ENCODE measurements around the gene ZNHIT6. TPM values are rescaled to one million over a fixed set of nuclear protein-coding genes. Genes with fewer than 3 reads are reported as not detected.

The ZNHIT6 gene
- total and polyA plus RNA-seq, 10 of the 15 experiments (the other 5 are each of a cell fraction or from before 2014, with no cell fraction given): 12.8 to 32.0 (median 18.8) TPM

GRCh38 chr1:85746777-85747176, 38.5 kb upstream of the ZNHIT6 start:
- FAIRE-seq (no peak), ATAC-seq (no peak), DNase-seq (ENCODE audit: low read depth, low spot score) (no peak)
- no peak overlapping the region for H3K27ac ChIP-seq (ENCODE audit: control insufficient read depth, insufficient read depth)
- H3K4me3 ChIP-seq: no peak overlapping the region
- SMC1A ChIA-PET (ENCODE audit: uncharacterized antibody, unreplicated experiment): no interaction called here
- TF ChIP-seq ZBTB4 (CRISPR knock-in tag; IDR thresholded peaks at IDR 0.05) (no peak), EGR1 (IDR thresholded peaks at IDR 0.05; ENCODE audit: borderline replicate concordance in 1 of 2, low read depth in 2 of 2, low read length in 2 of 2) (no peak), SPI1 (IDR thresholded peaks at IDR 0.05; ENCODE audit: borderline replicate concordance, insufficient read depth, low read depth, low read length) (no peak)
- TF ChIP-seq, protein P1, sequence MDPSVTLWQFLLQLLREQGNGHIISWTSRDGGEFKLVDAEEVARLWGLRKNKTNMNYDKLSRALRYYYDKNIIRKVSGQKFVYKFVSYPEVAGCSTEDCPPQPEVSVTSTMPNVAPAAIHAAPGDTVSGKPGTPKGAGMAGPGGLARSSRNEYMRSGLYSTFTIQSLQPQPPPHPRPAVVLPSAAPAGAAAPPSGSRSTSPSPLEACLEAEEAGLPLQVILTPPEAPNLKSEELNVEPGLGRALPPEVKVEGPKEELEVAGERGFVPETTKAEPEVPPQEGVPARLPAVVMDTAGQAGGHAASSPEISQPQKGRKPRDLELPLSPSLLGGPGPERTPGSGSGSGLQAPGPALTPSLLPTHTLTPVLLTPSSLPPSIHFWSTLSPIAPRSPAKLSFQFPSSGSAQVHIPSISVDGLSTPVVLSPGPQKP (IDR thresholded peaks at IDR 0.05; ENCODE audit: low read depth, low read length): no peak
- no peaks in the 10 kb centered on the region for H3K9me3 ChIP-seq (replicated peaks; ENCODE audit: control insufficient read depth, insufficient read depth, low read length)
- no peak overlapping the region for H2AFZ ChIP-seq (ENCODE audit: control insufficient read depth, low read depth, low read length)
- in situ Hi-C loops (cut with MboI) (no loop called here), intact Hi-C loops (cut with micrococcal nuclease; ENCODE audit: unreplicated experiment) (no loop called here)
- no peaks in the 10 kb centered on the region for H4K20me1 ChIP-seq (ENCODE audit: control insufficient read depth, insufficient read depth)
- WGBS (ENCODE audit: insufficient coverage, insufficient replicate concordance, low lambda C conversion rate, missing lambda C conversion rate): 86% methylated on average over 2 of the region's 3 CpGs
- H3K4me2 ChIP-seq (ENCODE audit: control insufficient read depth, insufficient read depth): no peak overlapping the region
- BruUV-seq (replicated peaks): no TSS peak
- CTCF ChIA-PET: no interaction called here
- RAD21 ChIA-PET (ENCODE audit: unreplicated experiment): no interaction called here
- no peak overlapping the region for H3K9ac ChIP-seq (ENCODE audit: control insufficient read depth, insufficient read depth, low read length)
- no peaks in the 10 kb centered on the region for H3K27me3 ChIP-seq (replicated peaks in 1 of 2; ENCODE audit: control insufficient read depth in 2 of 2, insufficient read depth in 2 of 2, low read length in 1 of 2)
- H3K4me1 ChIP-seq (ENCODE audit: control insufficient read depth, insufficient read depth, low read length): no peaks in the 10 kb centered on the region
- POLR2A ChIA-PET: no interaction called here
- no peaks in the 10 kb centered on the region for H3K79me2 ChIP-seq (ENCODE audit: control insufficient read depth, insufficient read depth, low read length)
- H3K36me3 ChIP-seq (ENCODE audit: control insufficient read depth in 2 of 2, insufficient read depth in 2 of 2, low read length in 1 of 2): no peaks in the 10 kb centered on the region

All from GM12878 (cell line).